Activated naive CD8-positive, alpha-beta T cell treated with anti-CD3 and anti-CD28 coated beads, Interleukin-2, amount 50 U/mL, for 24 hours (primary cell): ENCODE data around the gene SLC16A10.
A peak's percentile ranks its signal among the peaks of the same experiment; 100 is the strongest.
"Not testable (repeated sequence)": the region's sequence is repeated elsewhere in the genome, so short reads cannot be mapped to it uniquely, and the experiment has no call there.

Experiments used
- ATAC-seq: fragments of 150-1000 bp; cut with Tn5 transposase; one replicate; pipeline ENCODE4 v1.10.0; 2021
- DNase-seq: peaks from one replicate; pipeline ENCODE4 v3.0.0; 2021
- H3K27ac Mint-ChIP-seq: one replicate; pipeline ENCODE4 v1.8.0; 2021; ENCODE audit warnings: mild to moderate bottlenecking, mixed read lengths
- H3K27me3 Mint-ChIP-seq: one replicate; pipeline ENCODE4 v1.8.0; 2021; ENCODE audit warnings: mixed read lengths
- H3K36me3 Mint-ChIP-seq: one replicate; pipeline ENCODE4 v1.8.0; 2021; ENCODE audit warnings: low read depth, mixed read lengths
- H3K4me1 Mint-ChIP-seq: one replicate; pipeline ENCODE4 v1.8.0; 2021; ENCODE audit warnings: mixed read lengths
- H3K4me3 Mint-ChIP-seq: one replicate; pipeline ENCODE4 v1.8.0; 2021; ENCODE audit warnings: mild to moderate bottlenecking, moderate library complexity, mixed read lengths
- H3K9me3 Mint-ChIP-seq: one replicate; pipeline ENCODE4 v1.8.0; 2021; ENCODE audit warnings: mixed read lengths

The SLC16A10 gene

DNA sequence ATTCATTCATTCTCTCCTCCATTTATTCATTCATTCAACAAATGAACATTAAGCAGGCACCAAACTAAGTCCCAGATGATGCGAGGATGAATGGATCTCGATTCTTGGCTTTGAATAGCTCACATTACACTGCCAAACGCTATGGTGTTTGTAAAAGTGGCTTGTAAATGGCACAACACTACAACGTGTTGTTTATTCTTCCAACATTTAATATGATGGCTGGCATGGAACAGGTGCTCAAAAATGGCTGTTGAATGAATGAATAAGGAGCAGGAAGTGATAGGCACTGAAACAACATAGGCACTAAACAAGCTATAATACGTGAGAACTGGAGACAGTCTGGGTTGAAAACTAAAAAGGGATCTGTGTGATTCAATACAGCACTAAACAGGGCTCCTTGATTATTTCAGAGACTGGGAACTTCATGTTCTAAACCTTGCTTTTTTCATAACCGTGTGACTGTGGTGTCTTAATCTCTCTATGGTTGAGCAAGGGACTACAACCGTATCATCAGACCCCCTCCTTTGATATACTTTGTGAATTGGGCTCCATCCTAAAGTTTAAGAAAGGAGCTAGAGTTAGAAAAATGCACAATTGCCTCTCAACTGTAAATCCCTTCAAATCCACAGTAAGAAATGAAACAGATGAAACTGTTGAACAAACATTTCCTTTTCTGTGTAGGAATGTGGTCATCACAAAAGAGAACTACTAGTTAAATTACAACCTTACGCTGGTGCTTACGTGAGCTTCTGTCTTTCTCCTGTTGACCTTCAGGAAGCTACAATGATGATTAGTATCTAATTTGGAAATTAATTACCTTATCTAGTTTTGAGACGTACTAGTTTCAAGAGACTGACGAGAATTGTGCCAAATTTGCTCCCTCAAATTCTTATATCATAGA, 16.9 kb upstream of the SLC16A10 start:
- H3K4me3 Mint-ChIP-seq: no peak overlapping the region

DNA sequence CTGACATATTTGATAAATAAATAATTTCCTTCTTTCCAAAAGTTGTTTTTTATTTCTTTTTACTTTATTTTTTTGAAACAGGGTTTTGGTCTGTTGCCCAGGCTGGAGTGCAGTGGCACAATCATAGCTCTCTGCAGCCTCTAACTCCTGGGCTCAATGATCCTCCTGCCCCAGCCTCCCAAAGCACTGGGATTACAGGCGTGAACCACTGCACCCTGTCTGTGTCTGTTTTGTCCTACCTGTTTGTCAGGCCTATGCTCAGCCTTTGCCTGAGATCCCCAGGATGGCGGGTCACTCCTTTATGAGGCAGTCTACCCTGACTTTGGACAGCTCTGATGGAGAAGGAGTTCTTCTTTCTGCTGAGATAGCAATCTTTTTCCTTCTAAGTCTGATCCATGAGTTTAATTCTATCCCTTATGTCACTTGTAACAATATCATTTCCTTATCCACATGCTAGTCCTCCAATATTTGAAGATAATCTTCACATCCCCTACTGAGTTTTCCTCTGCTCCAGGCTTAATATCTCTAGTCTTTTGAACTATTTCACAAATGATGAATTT, 14.4 kb upstream of the SLC16A10 start:
- Mint-ChIP-seq H3K27me3 (no peaks in the 10 kb centered on the region), H3K36me3 (no peaks in the 10 kb centered on the region), H3K27ac (no peak overlapping the region), H3K4me3 (no peak overlapping the region), H3K4me1 (no peaks in the 10 kb centered on the region), H3K9me3 (no peaks in the 10 kb centered on the region)
- DNase-seq (no peak), ATAC-seq (no peak)

More for the DNA sequence above, 16.9 kb upstream of the SLC16A10 start:
- H3K4me1 Mint-ChIP-seq: peaks cover 5% of the 10 kb centered on the region
- H3K27me3 Mint-ChIP-seq: no peaks in the 10 kb centered on the region
- H3K27ac Mint-ChIP-seq: no peak overlapping the region
- no peaks in the 10 kb centered on the region for H3K36me3 Mint-ChIP-seq
- no peak for DNase-seq
- no peak for ATAC-seq
- no peaks in the 10 kb centered on the region for H3K9me3 Mint-ChIP-seq

DNA sequence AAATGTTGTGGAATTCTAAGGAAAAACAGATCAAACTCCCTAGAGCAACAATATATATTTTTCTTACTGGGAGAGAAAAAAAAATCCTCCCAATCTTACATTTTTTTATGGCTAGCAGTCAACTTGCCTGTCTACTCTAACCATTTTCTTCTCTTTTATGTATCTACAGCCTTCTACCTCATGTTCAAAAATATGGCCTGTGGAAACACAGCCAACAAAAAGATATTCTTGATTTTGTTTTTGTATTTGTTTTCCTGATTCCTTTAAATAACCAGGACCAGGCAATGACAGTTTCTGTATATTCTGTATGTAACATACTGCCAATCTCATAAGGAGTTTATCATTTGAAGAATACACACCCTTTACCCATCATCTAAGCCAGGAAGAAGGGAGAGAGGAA, 13.0 kb upstream of the SLC16A10 start:
- H3K4me3 Mint-ChIP-seq: no peak overlapping the region
- no peaks in the 10 kb centered on the region for H3K27me3 Mint-ChIP-seq
- H3K36me3 Mint-ChIP-seq: no peaks in the 10 kb centered on the region
- ATAC-seq (no peak), DNase-seq (no peak)
- H3K4me1 Mint-ChIP-seq: no peaks in the 10 kb centered on the region
- H3K27ac Mint-ChIP-seq: no peak overlapping the region
- no peaks in the 10 kb centered on the region for H3K9me3 Mint-ChIP-seq

DNA sequence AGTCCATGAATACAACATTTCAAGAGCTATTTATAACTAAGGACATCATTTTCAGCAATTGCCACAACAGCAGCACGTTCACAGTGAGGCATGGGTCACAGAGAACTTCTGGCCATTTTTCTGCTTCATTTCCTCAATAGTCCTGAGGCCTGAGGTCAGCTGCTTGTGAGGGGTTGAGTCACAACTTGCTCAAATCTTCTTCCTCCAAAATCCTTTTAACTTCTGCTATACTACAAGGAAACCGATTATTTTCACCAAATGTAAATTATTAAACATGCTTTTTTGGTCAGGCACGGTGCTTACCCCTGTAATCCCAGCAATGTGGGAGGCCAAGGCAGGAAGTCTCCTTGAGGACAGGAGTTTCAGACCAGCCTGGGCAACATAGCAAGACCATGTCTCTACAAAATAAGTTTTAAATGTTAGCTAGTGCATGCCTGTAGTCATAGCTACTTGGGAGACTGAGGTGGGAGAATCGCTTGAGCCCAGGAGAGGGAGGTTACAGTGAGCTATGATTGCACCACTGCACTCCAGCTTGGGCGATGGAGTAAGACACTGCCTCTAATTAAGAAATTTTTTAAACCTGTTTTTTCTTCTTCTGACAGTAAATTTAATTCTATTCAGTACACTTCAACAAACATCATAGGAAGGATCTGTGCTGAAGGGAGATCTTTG, 11.1 kb upstream of the SLC16A10 start:
- no peaks in the 10 kb centered on the region for H3K9me3 Mint-ChIP-seq
- no peak for DNase-seq
- no peaks in the 10 kb centered on the region for H3K27me3 Mint-ChIP-seq
- H3K27ac Mint-ChIP-seq: no peak overlapping the region
- H3K4me3 Mint-ChIP-seq: no peak overlapping the region
- no peaks in the 10 kb centered on the region for H3K4me1 Mint-ChIP-seq
- no peak for ATAC-seq
- no peaks in the 10 kb centered on the region for H3K36me3 Mint-ChIP-seq

DNA sequence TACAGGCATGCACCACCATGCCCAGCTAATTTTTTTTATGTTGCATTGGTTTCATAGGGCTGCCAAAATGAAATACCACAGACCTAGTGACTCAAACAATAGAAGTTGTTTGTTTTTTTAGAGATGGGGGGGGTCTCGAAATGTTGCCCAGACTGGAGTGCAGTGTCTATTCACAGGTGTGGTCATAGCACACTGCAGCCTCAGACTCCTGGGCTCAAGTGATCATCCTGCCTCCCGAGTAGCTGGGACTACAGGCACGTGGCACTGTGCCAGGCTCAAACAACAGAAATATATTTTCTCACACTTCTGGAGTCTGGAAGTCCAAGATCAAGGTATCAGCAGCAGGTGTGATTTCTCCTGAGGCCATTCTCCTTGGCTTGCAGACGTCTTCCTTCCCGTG, 6.6 kb upstream of the SLC16A10 start:
- no peaks in the 10 kb centered on the region for H3K4me1 Mint-ChIP-seq
- H3K36me3 Mint-ChIP-seq: no peaks in the 10 kb centered on the region
- no peaks in the 10 kb centered on the region for H3K9me3 Mint-ChIP-seq
- DNase-seq (no peak), ATAC-seq (no peak)
- no peak overlapping the region for H3K4me3 Mint-ChIP-seq
- H3K27ac Mint-ChIP-seq: no peak overlapping the region
- no peaks in the 10 kb centered on the region for H3K27me3 Mint-ChIP-seq

DNA sequence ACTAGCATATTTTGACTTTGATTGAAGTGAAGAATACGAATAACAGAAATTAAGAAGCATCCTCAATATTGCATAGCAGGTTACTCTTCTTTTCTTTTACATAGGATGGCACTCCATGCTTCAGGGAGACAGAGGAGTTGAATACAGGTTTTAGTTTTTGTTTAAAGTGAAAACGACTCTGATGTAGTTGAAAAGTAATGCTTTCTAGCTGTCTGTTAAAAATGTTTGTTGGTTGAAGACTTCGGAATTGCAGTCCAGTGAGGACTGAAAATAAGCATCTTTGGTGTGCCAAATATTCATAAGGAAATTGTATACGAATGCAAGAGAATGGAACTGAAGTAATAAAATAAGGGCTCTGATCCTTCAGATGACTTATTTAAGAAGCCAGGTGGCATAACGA, 618 bp upstream of the SLC16A10 start:
- Mint-ChIP-seq H3K27ac (peak overlapping the region; percentile 63), H3K27me3 (peaks cover 9% of the 10 kb centered on the region), H3K4me3 (peak overlapping the region; percentile 79), H3K4me1 (peaks cover 31% of the 10 kb centered on the region), H3K9me3 (no peaks in the 10 kb centered on the region), H3K36me3 (no peaks in the 10 kb centered on the region)
- DNase-seq (no peak), ATAC-seq (no peak)

DNA sequence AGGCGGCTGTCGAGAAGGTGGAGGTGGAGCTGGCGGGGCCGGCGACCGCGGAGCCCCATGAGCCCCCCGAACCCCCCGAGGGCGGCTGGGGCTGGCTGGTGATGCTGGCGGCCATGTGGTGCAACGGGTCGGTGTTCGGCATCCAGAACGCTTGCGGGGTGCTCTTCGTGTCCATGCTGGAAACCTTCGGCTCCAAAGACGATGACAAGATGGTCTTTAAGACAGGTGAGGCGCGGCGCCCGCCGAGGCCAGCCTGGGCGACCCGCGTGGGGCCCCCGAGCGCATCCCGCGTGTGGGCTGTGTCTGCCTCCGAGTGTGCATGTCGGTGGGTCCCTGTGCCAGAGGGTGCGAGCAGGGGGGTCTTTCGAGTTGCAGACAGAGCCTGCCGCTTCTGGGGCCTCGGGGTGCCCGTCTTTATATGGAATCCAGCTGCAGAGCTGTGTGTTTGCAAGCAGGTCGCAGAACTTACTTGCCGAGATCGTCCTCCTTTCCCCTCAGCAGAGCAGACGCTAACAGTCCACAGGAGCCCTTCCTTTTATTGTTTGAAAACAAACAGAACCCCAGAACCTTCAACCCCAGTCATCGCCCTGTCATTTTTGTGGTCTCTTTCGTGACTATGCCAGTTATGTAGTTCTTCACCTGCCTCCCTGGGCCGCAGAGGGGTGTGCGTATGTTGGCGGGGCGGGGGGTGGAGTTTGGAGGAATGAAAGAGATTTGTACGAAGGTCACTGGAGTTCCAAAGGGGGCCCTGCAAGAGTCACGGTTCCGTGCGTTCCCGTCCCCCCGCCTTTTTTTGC, 766 bp downstream of the SLC16A10 start:
- Mint-ChIP-seq H3K4me1 (peaks cover 31% of the 10 kb centered on the region), H3K9me3 (no peaks in the 10 kb centered on the region), H3K27ac (peak overlapping the region; percentile 78), H3K4me3 (peak overlapping the region; percentile 85), H3K36me3 (no peaks in the 10 kb centered on the region), H3K27me3 (peaks cover 9% of the 10 kb centered on the region)
- ATAC-seq: peak; percentile 56
- peak; percentile 65 for DNase-seq

DNA sequence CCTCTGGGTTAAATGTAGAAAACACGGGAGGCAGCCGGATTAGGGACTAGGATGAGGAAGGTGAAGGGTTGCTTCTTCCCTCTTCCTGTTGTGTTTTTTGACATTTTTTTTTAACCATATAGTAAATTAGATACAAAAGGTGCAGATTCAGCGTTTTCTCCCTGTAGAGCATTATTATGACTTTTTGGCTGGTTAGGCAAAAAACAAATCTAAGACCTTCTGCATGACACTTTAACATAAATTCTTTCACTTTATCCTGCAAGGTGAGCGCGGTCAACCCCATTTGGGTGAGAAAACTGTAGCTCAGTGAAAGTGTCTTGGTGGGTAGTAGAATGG, 1.3 kb downstream of the SLC16A10 start:
- Mint-ChIP-seq H3K27me3 (peaks cover 9% of the 10 kb centered on the region), H3K9me3 (no peaks in the 10 kb centered on the region), H3K4me3 (peak overlapping the region; percentile 85), H3K4me1 (peaks cover 31% of the 10 kb centered on the region), H3K27ac (peak overlapping the region; percentile 78), H3K36me3 (no peaks in the 10 kb centered on the region)
- DNase-seq: no peak
- ATAC-seq: no peak

DNA sequence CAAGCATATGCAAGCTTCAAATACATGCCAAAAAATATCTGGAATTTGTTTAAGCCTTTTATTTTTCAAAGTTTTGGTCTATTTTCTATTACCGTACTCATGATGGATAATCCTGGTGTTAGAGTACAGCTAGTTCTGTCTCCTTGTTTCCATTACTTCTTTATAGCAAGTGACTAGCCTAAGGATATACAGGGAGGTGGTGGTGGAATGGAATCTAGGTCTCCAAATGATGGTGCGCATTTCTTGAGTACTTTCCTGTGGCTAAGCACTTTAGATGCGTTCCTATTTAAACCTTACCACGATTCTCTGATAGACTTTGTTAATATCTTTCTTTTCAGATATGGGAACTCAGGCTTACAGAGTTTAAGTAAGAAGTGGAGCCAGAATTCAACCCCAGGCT, 3.5 kb downstream of the SLC16A10 start:
- ATAC-seq (no peak), DNase-seq (no peak)
- no peak overlapping the region for H3K4me3 Mint-ChIP-seq
- no peak overlapping the region for H3K27ac Mint-ChIP-seq
- no peaks in the 10 kb centered on the region for H3K9me3 Mint-ChIP-seq
- peaks cover 9% of the 10 kb centered on the region for H3K27me3 Mint-ChIP-seq
- H3K4me1 Mint-ChIP-seq: peaks cover 38% of the 10 kb centered on the region
- no peaks in the 10 kb centered on the region for H3K36me3 Mint-ChIP-seq

DNA sequence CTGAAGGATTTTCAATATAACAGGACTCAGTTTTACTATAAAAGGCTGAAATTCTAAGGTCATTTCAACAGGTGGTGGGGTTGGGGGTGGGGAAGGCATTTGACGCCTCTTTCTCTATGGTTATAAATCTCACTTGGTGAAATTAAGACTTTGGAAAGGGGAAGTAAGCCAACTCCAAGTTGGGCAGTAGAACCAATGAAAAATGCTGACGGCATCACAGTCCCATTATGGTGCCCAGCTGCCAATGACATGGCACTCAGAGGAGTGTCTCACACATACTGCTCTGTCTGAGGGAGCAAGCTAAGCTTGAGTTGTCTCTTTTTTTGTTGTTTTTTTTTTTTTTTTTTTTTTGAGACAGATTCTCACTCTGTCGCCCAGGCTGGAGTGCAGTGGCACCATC, 4.7 kb downstream of the SLC16A10 start:
- no peak for DNase-seq
- Mint-ChIP-seq H3K4me1 (peaks cover 39% of the 10 kb centered on the region), H3K27ac (no peak overlapping the region), H3K36me3 (no peaks in the 10 kb centered on the region), H3K27me3 (peaks cover 3% of the 10 kb centered on the region), H3K9me3 (no peaks in the 10 kb centered on the region), H3K4me3 (no peak overlapping the region)
- ATAC-seq: no peak

DNA sequence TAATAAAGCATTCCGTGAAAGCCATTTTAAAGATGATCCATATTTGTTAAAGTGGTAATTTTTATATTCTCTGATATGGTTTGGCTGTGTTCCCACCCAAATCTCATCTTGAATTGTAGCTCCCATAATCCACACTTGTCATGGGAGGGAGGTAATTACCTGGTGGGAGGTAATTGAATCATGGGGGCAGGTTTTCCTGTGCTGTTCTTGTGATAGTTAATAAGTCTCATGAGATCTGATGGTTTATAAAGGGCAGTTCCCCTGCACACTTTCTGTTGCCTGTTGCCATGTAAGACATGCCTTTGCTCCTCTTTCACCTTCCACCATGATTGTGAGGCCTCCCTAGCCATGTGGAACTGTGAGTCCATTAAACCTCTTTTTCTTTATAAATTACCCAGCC, 8.2 kb downstream of the SLC16A10 start:
- DNase-seq, ATAC-seq, H3K27ac Mint-ChIP-seq, H3K9me3 Mint-ChIP-seq, H3K27me3 Mint-ChIP-seq, H3K36me3 Mint-ChIP-seq, H3K4me3 Mint-ChIP-seq: not testable (repeated sequence)
- peaks cover 20% of the 10 kb centered on the region for H3K4me1 Mint-ChIP-seq

DNA sequence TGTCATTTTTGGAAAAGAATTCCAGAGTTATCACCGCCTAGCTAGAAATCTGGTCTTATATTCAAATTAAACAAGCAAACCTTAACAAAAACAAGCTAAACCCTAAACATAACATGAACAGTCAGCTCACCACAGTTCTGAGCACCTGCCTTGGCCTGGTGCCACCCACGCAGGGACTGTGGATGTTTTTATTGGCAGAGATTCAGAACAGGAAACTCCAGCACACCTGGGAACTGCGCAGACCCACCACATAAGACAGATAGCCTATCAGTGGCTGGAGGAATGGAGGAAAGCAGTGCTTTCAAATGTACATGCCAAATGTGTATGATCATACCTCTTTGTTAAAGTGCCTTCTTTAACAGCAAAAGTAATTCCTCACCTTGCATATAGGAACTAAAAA, 8.9 kb downstream of the SLC16A10 start:
- Mint-ChIP-seq H3K36me3 (no peaks in the 10 kb centered on the region), H3K4me1 (peaks cover 19% of the 10 kb centered on the region), H3K9me3 (no peaks in the 10 kb centered on the region), H3K4me3 (no peak overlapping the region), H3K27me3 (no peaks in the 10 kb centered on the region), H3K27ac (no peak overlapping the region)
- peak; percentile 20 for DNase-seq
- no peak for ATAC-seq

DNA sequence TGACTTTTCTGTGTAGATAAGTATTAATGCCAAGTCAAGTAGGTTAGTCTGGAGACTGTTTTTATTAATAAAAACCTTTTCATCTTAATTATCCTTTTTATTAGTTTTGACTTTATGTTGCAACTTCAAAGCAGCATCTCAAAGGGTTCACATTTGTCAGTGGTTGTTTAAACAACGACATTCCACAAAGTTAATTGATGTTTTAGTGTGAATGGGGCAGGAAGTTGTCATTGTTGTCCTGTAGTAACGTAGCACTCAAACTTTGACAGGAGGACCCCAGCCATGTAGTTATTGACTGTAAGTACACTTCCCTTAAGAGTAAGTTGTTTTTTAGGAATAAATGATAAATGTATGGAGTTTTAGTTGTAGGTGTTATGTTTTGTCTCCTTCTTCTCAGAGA, 11.3 kb downstream of the SLC16A10 start:
- no peaks in the 10 kb centered on the region for H3K9me3 Mint-ChIP-seq
- ATAC-seq: no peak
- no peak overlapping the region for H3K27ac Mint-ChIP-seq

DNA sequence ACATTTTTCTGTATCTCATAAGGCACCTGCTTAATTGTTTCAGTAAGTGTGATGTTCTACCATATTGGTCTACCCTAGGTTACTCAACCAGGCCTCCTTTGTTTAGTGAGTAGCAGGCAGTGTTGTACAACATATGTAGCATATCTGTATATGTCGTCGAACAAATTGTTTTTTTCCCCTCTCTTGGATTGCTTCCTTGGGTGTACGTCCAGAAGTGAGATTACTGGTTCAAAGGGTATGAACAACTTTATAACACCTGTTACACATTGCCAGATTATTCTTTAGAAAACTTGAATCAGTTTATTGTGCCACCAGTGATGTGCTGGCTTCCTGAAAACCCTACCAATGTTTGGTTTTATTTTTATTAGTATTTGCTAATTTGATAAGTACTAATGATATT, 14.7 kb downstream of the SLC16A10 start:
- no peaks in the 10 kb centered on the region for H3K27me3 Mint-ChIP-seq
- peaks cover 7% of the 10 kb centered on the region for H3K4me1 Mint-ChIP-seq
- ATAC-seq: no peak

More for the DNA sequence above, 11.3 kb downstream of the SLC16A10 start:
- Mint-ChIP-seq H3K36me3 (no peaks in the 10 kb centered on the region), H3K4me3 (no peak overlapping the region), H3K4me1 (peaks cover 19% of the 10 kb centered on the region), H3K27me3 (no peaks in the 10 kb centered on the region)
- no peak for DNase-seq

More for the DNA sequence above, 14.7 kb downstream of the SLC16A10 start:
- Mint-ChIP-seq H3K27ac (no peak overlapping the region), H3K36me3 (peaks cover 2% of the 10 kb centered on the region), H3K4me3 (no peak overlapping the region), H3K9me3 (no peaks in the 10 kb centered on the region)
- DNase-seq: no peak
